Stimulated activated naive CD4-positive, alpha-beta T cell treated with Interleukin-2 at 50 U/mL for 16 hours (primary cell): Measurements from ENCODE around the gene ZSCAN29.
A peak's percentile ranks its signal among the peaks of the same experiment; 100 is the strongest.
"Not testable (repeated sequence)": the region's sequence is repeated elsewhere in the genome, so short reads cannot be mapped to it uniquely, and the experiment has no call there.

Experiments used
- DNase-seq: peaks from one replicate; lab custom pipeline; 2025; lab: John Stamatoyannopoulos, UW

Gene ZSCAN29

DNA sequence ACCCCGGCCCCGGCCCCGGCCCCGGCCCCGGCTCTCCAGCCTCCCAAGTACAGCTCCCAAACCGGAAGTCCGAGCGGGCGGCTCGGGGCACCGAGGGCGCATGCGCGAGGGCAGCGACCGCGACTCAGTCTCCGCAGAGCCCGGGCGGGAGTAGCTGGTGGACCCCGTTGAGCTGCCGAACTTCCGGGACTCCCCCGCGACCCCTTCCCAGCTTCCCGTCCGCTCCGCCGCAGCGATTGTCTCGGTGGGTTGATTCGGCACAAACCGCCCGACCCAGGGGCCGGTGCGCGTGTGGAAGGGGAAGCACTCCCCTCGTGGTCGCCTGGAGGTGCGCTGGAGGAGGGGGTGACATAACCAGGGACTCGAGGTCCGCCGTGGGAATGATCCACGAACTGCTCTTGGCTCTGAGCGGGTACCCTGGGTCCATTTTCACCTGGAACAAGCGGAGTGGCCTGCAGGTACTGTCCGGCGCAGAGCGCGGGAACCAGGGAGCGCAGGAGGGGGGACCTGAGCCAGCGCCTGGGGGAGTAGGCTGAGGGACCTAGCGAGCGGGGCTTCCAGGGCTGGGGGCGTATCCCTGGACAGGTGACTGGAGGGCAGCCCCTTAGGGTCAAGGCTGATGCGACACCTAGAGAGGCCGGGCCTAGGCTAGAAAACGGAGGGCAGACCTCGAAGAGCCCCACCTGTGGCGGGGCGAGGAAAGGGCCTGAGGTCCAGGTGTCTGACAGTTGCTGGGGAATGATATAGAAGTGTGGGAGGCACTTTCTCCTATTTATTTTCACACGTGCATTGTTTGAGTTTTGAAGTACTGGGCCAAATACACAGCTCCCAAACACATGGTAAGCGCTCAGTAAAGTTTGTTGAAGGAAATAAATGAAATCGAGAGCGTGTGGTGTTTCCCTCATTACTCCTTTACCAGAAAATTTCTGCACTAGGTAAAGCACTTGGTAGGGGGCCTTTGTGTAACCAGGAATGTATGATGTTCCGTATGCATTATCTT, at the start of gene ZSCAN29, which contains the start of gene TUBGCP4:
TSS of gene ZSCAN29 (minus strand) at position 69 of the 1,000 bp plus-strand sequence. CDS start 1,130 bp downstream, outside the sequence.
TSS of gene TUBGCP4 (plus strand) at position 127 of the 1,000 bp plus-strand sequence. CDS start at position 381, 254 bp downstream.
- peak; percentile 71 for DNase-seq

DNA sequence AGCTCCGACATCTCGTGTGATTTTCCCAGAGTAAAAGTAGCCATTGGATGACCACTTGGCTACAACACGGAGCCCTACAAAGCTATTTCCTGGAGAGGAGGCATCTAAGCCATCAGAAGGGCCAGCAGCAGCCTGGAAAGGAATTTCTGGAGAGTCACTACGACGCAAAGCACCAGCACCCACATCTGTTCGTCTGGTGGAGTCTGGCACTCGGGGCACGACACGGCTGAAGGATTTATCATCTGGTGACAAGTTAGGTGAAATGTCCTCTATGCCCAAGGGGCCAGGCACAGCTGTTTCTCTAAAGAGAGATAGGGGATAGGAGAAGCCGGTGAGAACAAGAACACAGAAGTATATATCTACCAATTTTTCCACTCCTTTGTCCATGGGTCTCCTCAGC, 49.6 kb upstream of the ZSCAN29 start:
- no peak for DNase-seq

DNA sequence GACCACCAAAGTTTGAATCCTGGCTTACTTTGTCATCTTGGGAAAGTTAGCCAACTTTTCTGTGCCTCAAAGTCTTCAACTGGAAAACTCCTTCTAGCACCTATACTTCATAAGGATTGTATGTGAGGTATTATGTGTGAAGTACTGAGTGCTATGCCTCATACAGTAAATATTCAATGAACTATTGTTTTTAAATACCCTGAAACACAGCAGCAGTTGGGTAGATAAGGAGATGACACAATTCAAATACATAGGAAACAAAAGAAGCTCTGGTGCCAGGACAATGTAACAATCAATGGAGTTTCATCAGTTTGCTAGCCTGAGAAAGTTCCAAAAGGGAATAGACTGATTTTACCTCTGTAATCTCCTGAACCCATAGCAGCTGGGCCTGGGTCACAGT, 43.4 kb upstream of the ZSCAN29 start:
- DNase-seq = no peak

DNA sequence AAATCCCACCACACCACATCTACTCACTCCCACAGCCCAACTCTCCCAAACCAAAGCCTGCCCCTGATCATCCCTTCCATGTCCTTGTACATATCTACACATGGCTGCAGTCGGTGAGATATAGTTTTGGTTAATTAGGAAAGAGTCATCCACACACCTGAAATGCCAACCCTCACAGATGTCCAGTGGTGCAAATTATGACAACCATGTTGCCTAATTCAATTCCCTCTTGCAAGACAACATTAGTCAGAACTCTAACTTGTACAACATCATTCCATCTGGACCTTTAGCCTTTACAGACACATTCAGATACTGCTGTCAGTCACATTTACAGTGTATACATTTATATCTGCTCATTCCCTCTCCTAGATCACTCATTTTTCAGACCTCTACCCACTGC, 41.3 kb upstream of the ZSCAN29 start:
- DNase-seq = no peak

DNA sequence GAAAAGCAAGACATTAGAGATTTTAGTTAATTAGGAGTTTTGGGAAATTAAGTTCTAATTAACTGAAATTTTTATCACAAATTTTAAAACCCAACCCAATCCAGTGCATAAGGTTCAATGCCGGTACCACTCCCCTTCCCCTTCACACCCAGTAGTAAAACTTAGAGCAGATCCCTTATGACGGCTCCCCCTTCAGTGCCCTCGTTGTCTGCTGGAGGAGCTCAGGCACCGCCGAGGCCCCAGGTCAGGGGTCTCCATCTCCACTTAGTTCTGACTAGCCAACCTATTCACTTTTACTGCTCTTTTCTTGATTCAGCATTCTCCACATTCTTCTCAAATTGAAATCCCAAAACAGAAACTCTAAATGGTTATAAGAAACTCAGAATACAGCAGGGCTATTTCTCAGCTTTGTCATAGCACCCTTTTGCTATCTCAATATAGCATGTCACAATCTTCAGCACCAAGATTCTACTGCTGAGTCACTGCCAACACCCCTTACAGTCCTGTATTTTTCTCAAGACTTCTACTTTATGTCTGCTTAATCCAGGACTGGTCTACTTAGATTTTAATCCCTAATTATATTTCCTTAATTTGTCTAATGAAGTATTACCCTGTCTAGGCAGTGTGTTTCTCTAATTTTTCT, 39.9 kb upstream of the ZSCAN29 start:
- DNase-seq = no peak

DNA sequence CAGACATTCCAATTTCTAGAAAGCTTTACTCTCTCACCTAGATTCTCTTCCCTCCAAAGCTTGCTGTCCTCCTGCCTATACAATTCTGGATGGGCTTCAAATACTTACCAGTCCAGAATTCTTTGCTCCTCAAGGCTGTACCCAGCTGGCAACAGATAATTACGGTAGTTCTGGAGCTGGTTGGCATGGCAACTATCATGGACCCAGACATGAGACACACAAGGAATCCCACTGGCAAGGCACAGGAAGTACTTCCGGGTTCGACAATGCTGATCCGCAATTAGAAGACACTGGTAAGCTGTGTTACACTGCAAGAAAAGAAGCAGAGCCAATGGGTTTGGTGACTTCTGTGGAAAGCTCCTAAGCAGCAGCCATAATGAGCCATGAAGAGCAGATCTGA, 37.9 kb upstream of the ZSCAN29 start:
- no peak for DNase-seq

DNA sequence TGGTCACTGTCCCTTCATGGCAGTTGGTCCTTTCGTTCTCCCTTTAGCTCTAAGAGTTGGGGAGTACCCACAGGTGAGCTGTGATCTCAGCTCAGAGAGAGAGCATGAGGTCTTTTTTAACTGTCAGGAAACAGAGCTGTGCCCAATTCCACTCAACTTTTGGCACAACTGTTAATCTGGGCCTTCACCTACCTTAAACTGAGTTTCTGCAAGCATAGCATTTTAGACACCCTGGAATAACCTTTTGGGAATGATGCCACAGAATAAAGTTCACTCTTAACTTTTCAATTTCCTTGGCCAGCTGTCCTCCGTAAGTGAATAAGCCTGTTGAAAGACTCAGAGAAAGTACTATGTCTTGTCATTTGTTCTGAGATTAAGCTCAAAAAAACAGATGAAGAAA, 36.0 kb upstream of the ZSCAN29 start:
- DNase-seq = no peak

DNA sequence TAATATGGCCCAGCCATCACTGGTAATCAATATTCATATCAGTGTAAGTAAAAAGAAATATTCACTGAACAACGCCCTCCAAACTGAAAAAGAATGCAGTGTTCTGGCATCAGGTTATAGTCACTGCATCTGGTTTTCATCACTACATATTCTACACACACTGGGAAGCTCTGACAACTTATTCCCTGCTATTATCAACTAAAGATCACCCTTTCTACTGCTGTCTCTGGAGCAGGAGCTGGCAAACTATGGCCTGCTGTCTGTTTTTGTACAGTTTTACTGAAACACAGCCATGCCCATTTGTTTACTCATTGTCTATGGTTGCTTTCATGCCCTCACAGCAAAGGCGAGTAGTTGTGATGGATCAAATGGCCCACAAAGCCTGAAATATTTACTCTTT, 35.3 kb upstream of the ZSCAN29 start:
- DNase-seq = no peak

DNA sequence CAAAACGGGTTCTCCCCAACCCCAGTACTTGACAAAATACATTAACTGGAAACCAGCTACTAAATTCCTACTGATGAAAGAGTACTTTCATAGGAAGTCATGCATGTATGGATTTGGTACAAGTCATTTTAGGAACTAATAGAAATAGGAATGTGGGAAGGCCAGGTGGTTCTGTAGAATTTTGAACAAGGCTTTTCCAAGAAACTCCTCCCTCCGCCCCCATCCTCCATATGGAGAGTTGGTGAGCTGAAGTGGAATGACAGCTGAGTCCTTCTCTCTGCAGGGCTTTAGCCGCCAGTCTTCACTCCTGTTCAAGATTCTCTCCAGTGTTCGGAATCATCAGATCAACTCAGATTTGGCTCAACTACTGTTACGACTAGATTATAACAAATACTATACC, 33.3 kb upstream of the ZSCAN29 start:
- DNase-seq = no peak

DNA sequence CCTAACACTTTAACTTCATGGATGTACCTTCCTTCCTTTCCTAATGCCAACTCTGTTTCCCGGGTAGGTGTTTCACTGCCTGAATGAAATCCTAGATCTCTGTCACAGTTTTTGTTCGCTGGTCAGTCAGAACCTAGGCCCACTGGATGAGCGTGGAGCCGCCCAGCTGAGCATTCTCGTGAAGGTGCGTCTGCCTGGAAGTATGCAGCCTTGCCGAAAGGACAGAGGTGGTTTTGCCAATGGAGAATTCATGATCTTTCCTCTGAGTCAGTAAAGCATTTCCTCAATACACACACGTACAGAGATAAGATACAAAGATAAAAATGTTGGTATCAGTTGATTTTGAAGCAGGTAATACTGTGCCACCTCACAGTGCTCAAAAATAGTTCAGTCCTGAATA, 32.8 kb upstream of the ZSCAN29 start:
- DNase-seq = no peak

DNA sequence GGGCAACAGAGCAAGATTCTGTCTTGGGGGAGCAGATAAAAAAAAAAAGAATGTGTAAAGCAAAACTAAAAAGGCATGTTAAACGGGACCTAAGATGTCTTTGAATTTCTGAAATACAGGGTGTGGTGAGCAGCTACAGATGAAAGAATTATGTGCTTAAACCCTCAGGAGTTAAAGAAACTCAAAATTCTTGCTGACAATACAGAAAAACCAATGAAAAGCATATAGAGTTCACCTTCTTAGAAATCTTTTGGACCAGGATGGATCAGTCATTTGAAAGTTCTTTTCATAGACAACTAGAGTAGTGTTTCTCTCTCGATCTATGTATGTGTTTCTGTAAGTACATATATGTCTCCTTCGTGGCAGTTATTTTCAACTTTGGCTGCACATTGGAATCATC, 31.4 kb upstream of the ZSCAN29 start:
- DNase-seq = no peak

DNA sequence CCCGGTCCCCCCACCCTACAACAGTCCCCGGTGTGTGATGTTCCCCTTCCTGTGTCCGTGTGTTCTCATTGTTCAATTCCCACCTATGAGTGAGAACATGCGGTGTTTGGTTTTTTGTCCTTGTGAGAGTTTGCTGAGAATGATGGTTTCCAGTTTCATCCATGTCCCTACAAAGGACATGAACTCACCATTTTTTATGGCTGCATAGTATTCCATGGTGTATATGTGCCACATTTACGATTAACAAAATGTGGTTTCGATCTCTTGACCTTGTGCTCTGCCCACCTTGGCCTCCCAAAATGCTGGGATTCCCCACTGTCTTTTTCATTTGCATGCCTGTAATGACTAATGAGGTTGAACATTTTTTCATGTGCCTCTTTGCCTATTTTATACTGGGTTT, 22.7 kb upstream of the ZSCAN29 start:
- not testable (repeated sequence) for DNase-seq

DNA sequence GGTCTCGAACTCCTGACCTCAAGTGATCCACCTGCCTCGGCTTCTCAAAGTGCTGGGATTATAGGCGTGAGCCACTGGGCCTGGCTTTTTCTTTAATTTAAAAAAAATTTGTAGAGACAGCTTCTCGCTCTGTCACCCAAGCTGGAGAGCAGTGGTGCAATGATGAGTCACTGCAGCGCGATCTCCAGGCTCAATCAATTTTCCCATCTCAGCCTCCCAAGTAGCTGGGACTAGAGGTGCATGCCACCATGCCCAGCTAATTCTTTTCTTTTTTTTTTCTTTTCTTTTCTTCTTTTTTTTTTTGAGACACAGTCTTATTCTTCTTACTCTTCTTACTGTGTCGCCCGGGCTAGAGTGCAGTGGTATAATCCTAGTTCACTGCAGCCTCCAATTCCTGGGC, 19.9 kb upstream of the ZSCAN29 start:
- DNase-seq = no peak

DNA sequence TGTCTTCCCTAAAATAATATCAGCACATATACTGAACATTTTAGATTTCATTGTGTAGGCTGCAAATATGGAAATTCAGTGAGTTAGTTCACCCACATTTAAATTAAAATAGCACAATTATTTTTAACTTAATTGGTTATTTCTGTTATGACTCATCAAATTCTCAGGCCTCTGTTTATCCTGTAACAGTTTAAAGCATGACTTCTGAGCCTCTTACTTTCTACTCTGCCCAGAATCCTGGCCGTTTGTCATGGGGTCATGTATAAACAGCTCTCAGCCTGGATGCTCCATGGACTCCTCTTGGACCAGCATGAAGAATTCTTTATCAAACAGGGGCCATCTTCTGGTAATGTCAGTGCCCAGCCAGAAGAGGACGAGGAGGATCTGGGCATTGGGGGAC, 12.2 kb upstream of the ZSCAN29 start:
- DNase-seq = no peak

DNA sequence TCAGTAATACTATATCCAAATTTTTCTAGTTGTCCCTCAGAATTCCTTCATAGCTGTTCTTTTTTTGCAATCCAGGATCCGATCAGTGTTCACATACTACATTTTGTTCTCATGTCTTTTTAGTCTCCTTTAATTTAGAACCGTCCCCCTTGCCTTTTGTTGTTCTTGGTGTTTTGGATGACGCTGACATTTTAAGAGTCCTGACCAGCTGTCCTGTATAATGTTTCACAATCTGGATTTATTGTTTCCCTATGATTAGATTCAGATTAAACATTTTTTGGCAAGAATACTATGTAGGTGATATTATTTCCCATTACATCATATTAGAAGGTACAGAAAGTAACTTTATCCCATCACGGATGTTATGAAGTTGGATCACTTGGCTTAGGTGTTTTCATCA, 11.5 kb upstream of the ZSCAN29 start:
- DNase-seq = no peak

DNA sequence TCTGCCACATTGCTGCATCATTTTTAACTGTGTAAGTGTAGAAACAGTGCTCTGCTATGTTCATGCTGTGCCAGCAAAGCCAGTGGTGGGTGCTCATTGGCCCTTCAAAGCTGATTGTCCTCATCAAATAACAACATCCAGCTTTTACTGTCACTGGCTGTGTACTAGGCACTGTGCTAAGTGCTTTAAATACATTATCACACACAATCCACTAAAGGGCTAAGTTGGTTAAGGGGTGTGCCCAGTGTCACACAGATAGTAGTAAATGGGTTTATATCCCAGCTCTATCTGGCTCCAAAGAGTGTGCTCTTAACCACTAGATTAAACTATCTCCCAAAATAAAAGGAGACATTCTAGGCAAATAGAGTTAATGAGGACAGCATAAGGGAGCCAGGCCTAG, 7.8 kb upstream of the ZSCAN29 start:
- DNase-seq = no peak

DNA sequence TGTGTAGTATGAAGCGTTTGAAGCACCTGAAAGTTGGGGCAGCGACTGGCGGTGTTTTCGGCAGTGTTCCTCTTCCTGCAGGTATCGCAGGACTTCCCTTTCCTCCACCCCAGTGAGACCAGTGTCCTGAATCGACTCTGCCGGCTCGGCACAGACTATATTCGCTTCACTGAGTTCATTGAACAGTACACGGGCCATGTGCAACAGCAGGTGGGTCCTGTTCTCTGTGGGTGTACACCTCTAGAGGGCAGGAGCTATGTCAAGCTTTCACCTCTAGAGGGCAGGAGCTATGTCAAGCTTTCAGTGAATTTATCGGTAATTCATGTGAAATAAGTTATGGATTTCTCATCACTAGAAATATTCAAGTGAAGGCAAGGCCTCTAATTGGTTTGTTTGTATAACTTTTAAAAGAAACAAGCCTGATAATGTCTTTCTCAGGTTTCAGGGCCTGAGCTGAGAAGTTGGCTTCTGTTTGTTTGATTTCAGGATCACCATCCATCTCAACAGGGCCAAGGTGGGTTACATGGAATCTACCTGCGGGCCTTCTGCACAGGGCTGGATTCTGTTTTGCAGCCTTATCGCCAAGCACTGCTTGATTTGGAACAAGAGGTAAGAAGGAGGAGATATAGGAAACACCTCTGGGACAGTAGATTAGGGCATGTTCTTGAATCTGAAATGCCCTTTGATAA, 5.3 kb upstream of the ZSCAN29 start:
- DNase-seq = peak; percentile 17

DNA sequence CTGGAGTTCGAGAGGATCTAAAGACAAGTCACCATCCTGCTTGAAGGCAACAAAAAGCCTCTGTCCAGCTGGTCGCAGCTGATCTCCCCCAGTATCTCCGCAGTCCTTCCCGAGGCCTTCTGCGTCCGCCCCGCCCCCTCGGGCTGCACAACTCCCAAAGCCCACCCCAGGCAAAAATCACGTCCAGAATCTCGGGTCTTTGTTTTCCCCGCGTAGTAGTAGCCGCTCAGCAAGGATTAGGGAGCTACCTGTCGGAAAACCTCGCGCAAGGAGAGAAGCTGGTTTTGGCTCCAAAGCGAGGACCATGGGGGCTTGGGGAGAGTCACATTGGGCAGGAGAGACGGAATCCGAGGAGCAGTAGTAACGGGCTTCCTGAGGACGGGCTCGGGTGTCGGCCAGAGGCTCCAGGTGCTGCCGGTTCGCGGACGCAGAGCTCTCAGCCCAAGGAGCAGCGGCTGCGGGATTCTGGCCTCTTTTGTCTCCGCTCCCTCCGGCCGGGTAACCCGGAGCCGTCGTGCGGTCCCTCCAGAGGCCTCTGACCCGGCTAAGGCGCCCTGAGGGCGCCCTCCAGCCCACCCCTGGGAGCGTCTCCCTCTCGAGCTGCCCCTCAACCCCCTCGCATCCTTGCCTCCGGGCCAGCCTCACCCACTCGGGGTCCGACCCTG, 401 bp downstream of the ZSCAN29 start:
- DNase-seq = no peak

DNA sequence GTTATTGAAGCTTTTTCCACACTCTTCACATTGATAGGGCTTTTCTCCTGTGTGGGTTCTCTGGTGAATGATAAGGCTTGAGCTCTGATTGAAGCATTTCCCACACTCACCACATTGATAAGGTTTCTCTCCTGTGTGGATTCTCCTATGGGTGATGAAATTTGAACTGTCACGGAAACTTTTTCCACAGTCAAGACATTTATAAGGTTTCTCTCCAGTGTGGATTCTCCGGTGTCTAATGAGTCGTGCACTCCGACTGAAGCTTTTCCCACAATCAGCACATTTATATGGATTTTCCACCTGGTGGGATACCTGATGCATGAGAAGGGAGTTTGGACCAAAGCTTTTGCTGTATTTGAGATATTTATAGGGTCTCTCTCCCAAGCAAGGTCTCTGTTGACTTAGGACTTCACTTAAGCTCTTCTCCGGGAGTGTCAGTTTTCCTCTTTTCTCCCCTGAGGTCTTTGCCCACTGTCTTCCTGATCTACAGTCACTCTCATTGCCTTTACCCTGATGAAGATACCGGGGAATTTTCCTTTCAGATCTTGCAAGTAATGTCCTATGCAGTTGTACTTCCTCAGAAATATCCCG, 9.4 kb downstream of the ZSCAN29 start:
- DNase-seq = no peak

DNA sequence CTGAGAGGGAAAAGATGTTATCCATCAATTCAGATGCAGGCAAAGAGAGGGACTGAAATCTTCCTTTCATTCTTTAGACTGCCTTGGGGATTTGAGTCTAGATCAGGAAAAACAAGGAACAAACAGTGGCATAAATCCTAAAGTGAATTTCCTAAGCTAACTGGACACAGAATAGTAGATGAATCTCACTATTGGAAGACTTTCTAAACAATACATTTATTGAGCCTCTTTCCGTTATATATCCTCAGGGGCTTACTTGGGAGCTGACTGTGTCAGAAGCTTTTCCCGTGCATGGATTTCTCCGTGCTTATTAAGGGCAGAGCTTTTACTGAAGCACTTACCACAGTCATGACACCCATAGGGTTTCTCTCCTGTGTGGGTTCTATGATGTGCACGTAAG, 10.0 kb downstream of the ZSCAN29 start:
- DNase-seq = no peak

DNA sequence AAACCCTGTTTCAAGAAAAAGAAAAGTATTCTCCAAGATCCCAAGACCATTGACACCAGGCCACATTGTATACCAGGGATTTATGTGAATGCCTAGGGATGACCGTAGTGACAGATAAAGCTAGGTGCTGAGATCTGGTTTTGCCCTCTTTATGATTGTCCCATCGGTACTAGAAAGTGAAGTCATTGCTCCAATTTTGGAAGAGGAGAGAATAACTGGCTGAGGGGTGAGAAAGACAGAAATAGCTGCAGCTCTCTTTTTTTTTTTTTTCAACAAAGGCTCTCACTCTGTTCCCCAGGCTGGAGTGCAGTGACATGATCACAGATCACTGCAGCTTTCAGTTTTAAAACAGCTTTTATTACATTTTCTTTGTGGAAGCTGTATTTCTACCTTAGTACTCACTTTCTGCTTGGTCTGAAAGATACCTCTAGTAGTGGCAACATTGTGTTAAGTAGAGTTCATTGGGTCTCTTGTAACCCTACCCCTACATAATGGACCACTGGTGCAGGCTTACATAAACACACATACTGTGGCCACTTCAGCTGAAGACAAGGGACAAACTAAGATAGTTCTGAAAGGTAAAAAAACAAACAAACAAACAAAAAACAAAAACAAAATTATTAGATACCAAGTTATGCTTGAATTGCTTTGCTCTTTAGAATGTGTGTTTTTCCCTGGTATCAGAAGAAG, 18.0 kb downstream of the ZSCAN29 start:
- no peak for DNase-seq
